Bronchial epithelial cell (primary cell): Measurements from ENCODE around the gene MIOS. TPM values are rescaled to one million over a fixed set of nuclear protein-coding genes. Genes with fewer than 3 reads are reported as not detected.

Source experiments
- DNase-seq: peaks from one replicate; pipeline ENCODE4 v3.0.0-alpha.2; 2010; ENCODE audit warnings: low read depth
- FAIRE-seq: peaks from 2 replicates; lab custom pipeline; 2011; peaks lifted over from hg19 to GRCh38; lab: Jason Lieb, UNC
- H3K27me3 ChIP-seq: 2 replicates; pipeline ENCODE4 v1.5.1; 2011; ENCODE audit warnings: low read length; ENCODE audit not compliant: control insufficient read depth, insufficient read depth
- H3K36me3 ChIP-seq: 2 replicates; pipeline ENCODE4 v1.5.1; 2011; ENCODE audit warnings: low read length; ENCODE audit not compliant: control insufficient read depth, insufficient read depth
- H3K4me3 ChIP-seq: 2 replicates; pipeline ENCODE4 v1.5.1; 2011; ENCODE audit warnings: mild to moderate bottlenecking, low read depth, low read length, control low read depth
- CTCF ChIP-seq: IDR thresholded peaks from 2 replicates; pipeline ENCODE4 v1.5.1; 2011; ENCODE audit warnings: mild to moderate bottlenecking, moderate library complexity, low read length, control low read depth, inconsistent platforms; ENCODE audit not compliant: insufficient read depth, severe bottlenecking
- total RNA-seq: library from RNA; depleted of rRNA; stranded (reverse); fragments of >200 nt; gene quantifications from 2 replicates; pipeline ENCODE4 v1.2.1, GENCODE V29; 2014

MIOS gene
- total RNA-seq, 1 donor from 2014 or later = 36.3 TPM

GRCh38 chr7:7613210-7613609, 46.5 kb downstream of the MIOS start:
- H3K27me3 ChIP-seq = no peaks in the 10 kb centered on the region
- no peak for TF ChIP-seq CTCF
- no peak overlapping the region for H3K4me3 ChIP-seq
- DNase-seq (no peak), FAIRE-seq (no peak)
- no peaks in the 10 kb centered on the region for H3K36me3 ChIP-seq

GRCh38 chr7:7614018-7614741, 47.5 kb downstream of the MIOS start:
- Histone ChIP-seq H3K36me3 (no peaks in the 10 kb centered on the region), H3K4me3 (no peak overlapping the region), H3K27me3 (no peaks in the 10 kb centered on the region)
- no peak for TF ChIP-seq CTCF
- no peak for DNase-seq
- no peak for FAIRE-seq

GRCh38 chr7:7617550-7617949, 50.9 kb downstream of the MIOS start:
- H3K4me3 ChIP-seq = no peak overlapping the region
- FAIRE-seq = no peak
- no peak for TF ChIP-seq CTCF

GRCh38 chr7:7618410-7618809, 51.7 kb downstream of the MIOS start:
- no peaks in the 10 kb centered on the region for H3K36me3 ChIP-seq
- no peak for DNase-seq
- no peak for TF ChIP-seq CTCF
- no peaks in the 10 kb centered on the region for H3K27me3 ChIP-seq
- FAIRE-seq = no peak
- no peak overlapping the region for H3K4me3 ChIP-seq

More at GRCh38 chr7:7617550-7617949, 50.9 kb downstream of the MIOS start:
- no peak for DNase-seq
- H3K36me3 ChIP-seq = no peaks in the 10 kb centered on the region
- no peaks in the 10 kb centered on the region for H3K27me3 ChIP-seq

- no peak for FAIRE-seq
- H3K27me3 ChIP-seq = no peaks in the 10 kb centered on the region
- no peak overlapping the region for H3K4me3 ChIP-seq
- DNase-seq = no peak
- TF ChIP-seq CTCF = no peak
- no peaks in the 10 kb centered on the region for H3K36me3 ChIP-seq
Measured at GRCh38 chr7:7620236-7620635, 53.6 kb downstream of the MIOS start.
